ENCODE data around the gene PTPN11.
"Not testable (repeated sequence)": the region's sequence is repeated elsewhere in the genome, so short reads cannot be mapped to it uniquely, and the experiment has no call there.

- TF ChIP-seq CTCF (IDR thresholded peaks at IDR 0.05; ENCODE audit: low read depth, low read length, missing input control); HNF4G (IDR thresholded peaks at IDR 0.05); REST (IDR thresholded peaks at IDR 0.05); MAX (IDR thresholded peaks at IDR 0.05); RAD21 (IDR thresholded peaks at IDR 0.05); ZBTB33 (IDR thresholded peaks at IDR 0.05); GABPA (IDR thresholded peaks at IDR 0.05 in 1 of 2, conservative IDR thresholded peaks at IDR 0.05 in 1 of 2); EGR1 (IDR thresholded peaks at IDR 0.05; ENCODE audit: low read depth in 2 of 2); TAF1 (conservative IDR thresholded peaks at IDR 0.05); SP1 (IDR thresholded peaks at IDR 0.05); HNF4A (conservative IDR thresholded peaks at IDR 0.05); JUND (IDR thresholded peaks at IDR 0.05); YY1 (IDR thresholded peaks at IDR 0.05); RXRA (IDR thresholded peaks at IDR 0.05): not testable (repeated sequence)
These were observed 21.9 kb downstream of the PTPN11 start for GRCh38 chr12:112440653-112441052.

Data from liver (tissue), 3 donors.